Erythroblast (primary cell): ENCODE data around the gene ENPP7.

Experiments used
- GATA1 ChIP-seq: IDR thresholded peaks from 2 replicates; pipeline ENCODE4 v1.6.1; 2011; ENCODE audit warnings: low read depth, mild to moderate bottlenecking, control low read depth, low read length, moderate library complexity
- POLR2A ChIP-seq: IDR thresholded peaks from 2 replicates; pipeline ENCODE4 v1.6.1; 2011; ENCODE audit warnings: mild to moderate bottlenecking, low read length

DNA sequence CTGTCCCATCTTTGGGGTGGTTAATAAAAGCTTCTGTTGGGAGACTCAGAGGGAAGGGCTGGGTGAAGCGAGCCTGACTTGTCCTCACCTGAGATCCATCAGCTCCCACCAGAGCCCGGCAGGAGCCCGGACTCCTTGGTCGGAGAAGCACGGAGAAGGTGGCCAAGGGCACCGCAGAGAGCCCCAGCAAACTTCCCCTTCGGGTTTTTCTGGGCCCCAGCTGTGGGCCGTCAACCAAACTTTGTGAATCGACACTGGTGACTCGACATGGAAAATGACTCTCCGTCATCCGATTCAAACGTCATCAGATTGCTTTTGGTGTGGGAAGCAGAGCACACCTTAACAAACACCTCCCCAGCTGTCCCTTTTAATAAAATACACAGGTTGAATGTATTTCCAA lies 21.4 kb downstream of the ENPP7 start:
- TF ChIP-seq POLR2A (no peak), GATA1 (no peak)
